HG03565 (cell line): ENCODE measurements around the gene KRTAP4-8.
"Not testable (repeated sequence)": the region's sequence is repeated elsewhere in the genome, so short reads cannot be mapped to it uniquely, and the experiment has no call there.

Experiments
- ATAC-seq: cut with Tn5 transposase; IDR thresholded peaks from one replicate; pipeline ENCODE4 v1.9.1; 2021; ENCODE audit warnings: mild to moderate bottlenecking, moderate library complexity; ENCODE audit not compliant: unreplicated experiment

The KRTAP4-8 gene

DNA sequence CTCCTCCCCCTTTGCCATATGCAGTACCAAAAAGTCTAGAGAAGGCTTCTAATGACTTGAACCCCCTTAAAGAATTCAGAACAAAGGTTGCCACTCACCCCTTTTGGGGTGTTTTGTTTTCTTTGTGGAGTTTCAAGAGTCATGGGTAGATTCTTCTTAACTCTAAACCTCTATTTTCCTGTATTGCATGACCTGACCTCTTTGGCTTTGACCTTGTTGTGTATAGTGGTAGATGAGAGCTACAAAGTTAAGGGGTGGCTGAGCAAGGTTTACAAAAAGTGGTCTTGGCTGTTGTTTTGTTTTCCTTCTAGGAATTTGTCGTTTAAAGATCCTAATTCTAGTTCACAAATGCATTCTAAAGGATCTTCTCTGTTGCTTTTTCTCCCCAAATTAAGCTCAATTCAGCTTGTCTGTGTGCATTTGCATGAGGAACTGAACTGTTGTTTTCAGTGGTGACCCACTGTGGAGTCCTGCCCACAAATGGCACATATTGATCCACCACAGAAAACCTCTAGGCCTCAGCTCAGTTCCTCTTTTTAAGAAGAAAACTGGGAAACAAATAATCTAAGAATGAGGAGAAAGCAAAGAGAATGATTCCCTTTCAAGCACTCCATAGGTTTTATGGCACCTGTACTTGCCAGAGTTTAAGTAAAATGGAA is 10.9 kb upstream of the KRTAP4-8 start:
- ATAC-seq: not testable (repeated sequence)

DNA sequence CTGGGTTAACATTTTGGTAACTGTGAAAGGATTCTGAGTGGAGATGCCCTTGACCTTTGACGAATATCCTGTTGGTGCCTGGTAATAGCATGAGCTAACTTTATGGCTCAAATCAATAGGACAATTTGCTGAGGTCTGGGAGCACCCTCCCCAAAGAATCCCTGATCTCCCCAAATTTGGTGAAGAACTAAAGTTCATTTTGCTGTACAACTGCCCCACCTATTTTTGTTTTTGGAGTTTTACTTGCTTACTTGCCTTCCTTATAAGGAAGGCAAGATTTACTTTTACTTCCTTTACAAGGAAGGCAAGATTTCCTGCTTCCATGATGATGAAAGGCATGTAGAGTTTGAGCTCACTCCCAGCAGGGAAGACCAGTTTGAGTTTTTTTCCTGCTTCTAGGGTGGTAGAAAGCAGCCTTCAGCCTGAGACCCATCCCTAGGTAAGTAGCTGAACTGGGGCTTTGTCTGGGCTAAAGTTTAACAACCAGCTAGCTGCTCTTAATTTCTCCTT is 10.1 kb upstream of the KRTAP4-8 start:
- ATAC-seq: no peak

DNA sequence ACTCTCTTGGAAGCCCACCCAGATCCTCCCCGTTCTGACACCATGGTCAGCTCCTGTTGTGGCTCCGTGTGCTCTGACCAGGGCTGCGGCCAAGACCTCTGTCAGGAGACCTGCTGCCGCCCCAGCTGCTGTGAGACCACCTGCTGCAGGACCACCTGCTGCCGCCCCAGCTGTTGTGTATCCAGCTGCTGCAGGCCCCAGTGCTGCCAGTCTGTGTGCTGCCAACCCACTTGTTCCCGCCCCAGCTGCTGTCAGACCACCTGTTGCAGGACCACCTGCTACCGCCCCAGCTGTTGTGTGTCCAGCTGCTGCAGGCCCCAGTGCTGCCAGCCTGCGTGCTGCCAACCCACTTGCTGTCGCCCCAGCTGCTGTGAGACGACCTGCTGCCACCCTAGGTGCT is 7.4 kb upstream of the KRTAP4-8 start, which contains the start of gene KRTAP4-9:
Gene KRTAP4-9, plus strand, starts transcription at position 43 of the 400 bp plus-strand sequence. Its CDS starts 0 bp downstream, at position 43.
- ATAC-seq: not testable (repeated sequence)

DNA sequence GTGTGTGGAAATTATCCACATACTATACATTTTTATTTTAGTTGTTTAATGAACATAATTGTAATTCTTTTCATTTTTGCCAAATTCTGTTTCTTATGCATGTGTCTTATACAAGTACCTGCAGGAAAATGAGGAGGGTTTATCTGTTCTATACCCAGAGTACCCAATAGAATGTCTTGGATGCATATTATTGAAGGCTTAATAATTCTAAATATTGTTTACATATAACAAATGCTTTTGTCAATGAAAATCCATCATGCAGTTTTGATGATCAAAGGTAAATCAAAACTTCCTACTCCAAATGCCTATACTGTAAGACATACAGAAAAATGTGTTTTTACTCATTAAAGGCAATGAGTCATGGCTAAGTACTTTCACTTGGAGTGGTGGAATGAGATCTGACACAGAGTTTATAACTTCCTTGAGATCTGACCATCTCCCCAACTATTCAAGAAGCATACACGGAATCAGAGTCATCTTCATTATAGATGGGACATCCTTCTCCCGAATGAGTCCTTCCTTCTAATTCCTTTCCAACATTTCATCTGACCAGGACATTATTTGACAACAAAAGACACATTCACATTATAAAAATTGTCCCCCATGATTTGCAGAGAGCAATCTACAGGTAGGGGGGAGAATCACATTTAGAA is 6.6 kb upstream of the KRTAP4-8 start:
- not testable (repeated sequence) for ATAC-seq

DNA sequence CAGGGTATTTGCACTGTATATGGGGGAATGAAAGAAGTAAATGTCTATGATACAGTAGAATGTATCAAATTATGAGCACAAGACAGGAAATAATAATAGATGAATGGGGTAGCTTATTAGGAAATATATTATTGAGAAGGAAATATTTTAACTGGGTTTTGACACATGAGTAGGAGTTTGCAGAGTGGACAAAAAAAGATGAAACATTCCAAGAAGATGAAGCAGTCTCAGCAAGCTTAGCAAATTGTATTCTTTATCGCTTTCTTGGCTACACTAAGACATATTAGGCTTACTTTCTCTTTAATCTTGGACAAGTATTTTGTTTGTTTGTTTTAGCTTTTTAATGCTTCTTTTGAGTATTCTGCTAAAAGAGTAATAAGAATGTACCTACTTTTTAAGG is 6.0 kb upstream of the KRTAP4-8 start:
- no peak for ATAC-seq

DNA sequence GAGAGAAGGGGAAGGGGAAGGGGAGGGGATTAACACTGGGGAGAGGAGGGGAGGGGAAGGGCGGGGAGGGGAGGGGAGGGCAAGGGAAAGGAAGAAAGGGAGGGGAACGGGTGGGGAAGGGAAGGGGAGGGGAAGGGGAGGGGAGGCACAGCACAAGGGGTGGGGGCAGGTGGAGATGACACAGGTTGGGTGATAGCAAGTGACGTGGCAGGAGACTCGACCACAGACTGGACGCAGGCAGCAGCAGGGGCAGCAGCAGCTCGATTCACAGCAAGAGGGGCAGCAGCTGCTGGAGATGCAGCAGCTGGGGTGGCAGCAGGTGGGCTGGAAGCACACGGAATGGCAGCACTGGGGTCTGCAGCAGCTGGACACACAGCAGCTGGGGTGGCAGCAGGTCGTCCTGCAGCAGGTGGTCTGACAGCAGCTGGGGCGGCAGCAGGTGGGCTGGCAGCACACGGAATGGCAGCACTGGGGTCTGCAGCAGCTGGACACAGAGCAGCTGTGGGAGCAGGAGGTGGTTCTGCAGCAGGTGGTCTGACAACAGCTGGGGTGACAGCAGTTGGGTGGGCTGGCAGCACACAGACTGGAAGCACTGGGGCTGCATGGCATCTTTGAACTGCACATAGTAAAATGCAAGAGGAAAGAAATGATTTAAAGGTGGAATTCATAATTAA is 3.8 kb upstream of the KRTAP4-8 start, which contains the start of gene KRTAP4-16:
Gene KRTAP4-16, minus strand, starts transcription at position 624 of the 674 bp plus-strand sequence. Its CDS starts 0 bp downstream, at position 624.
- ATAC-seq: no peak

DNA sequence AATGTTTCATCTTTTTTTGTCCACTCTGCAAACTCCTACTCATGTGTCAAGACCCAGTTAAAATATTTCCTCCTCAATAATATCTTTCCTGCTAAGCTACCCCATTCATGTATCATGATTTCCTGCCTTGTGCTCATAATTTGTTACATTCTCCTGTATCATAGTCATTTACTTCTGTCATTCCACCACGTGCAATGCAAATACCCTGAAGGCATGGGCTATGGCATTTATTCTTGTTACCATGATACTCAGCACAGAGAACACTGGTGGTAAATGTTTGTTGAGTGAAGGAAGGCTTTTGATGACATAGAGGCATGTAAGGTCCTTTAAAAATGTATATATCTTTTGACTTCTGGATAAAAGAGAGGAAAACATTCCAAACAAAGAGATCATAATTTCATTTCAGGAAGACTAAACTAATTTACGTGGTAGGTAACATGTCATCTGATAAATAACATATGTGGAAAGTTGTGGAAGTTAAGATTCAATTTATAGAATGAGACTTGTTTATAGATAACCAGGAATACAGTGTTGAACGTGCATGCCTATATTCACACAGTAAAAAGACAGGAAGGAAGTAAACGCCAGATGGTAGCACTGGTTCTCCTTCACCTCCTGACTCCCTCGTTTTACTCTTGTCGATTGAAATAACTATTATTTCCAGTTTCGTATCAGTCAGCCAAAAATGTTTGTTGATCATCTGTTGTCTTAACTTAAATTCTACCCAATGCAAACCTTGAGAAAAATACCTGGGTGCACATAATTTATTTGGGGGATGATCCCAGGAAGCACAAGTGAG is 1.9 kb upstream of the KRTAP4-8 start:
- not testable (repeated sequence) for ATAC-seq

DNA sequence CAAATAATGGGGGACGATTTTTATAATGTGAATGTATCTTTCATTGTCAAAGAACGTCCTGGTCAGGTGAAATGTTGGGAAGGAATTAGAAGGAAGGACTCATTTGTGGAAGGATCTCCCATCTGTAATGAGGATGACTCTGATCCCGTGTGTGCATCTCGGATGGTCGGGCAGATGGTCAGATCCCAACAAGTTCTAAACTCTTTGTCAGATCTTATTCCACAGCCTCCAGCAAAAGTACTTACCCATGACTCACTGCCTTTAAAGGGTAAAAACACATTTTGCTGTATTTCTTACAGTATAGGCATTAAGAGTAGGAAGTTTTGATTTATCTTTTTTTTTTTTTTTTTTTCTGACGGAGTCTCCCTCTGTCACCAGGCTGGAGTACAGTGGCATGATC is 539 bp upstream of the KRTAP4-8 start:
- no peak for ATAC-seq

DNA sequence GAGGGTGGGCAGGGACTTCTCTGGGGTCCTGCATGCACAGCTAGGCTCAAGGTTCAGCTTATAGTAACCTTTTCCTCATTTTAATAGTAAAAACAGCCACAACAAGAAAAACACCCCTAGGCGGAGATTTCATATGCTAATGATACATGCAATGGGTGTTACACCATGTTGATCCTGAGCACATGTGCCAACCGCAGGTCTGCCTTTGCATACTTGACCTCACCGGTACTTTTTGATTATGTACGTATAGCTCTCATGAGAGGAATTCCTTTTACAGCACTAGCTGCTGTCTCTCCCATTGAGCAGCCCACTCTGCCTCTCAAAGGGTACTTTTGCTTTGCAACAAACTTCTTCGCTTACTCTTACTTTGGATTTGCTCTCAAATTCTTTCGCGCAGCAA is 1.9 kb downstream of the KRTAP4-8 start:
- ATAC-seq: no peak

DNA sequence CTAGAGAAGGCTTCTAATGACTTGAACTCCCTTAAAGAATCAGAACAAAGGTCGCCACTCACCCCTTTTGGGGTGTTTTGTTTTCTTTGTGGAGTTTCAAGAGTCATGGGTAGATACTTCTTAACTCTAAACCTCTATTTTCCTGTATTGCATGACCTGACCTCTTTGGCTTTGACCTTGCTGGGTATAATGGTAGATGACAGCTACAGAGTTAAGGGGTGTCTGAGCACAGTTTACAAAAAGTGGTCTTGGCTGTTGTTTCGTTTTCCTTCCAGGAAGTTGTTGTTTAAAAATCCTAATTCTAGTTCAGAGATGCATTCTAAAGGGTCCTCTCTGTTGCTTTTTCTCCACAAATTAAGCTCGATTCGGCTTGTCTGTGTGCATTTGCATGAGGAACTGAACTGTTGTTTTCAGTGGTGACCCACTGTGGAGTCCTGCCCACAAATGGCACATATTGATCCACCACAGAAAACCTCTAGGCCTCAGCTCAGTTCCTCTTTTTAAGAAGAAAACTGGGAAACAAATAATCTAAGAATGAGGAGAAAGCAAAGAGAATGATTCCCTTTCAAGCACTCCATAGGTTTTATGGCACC is 9.1 kb downstream of the KRTAP4-8 start:
- not testable (repeated sequence) for ATAC-seq

DNA sequence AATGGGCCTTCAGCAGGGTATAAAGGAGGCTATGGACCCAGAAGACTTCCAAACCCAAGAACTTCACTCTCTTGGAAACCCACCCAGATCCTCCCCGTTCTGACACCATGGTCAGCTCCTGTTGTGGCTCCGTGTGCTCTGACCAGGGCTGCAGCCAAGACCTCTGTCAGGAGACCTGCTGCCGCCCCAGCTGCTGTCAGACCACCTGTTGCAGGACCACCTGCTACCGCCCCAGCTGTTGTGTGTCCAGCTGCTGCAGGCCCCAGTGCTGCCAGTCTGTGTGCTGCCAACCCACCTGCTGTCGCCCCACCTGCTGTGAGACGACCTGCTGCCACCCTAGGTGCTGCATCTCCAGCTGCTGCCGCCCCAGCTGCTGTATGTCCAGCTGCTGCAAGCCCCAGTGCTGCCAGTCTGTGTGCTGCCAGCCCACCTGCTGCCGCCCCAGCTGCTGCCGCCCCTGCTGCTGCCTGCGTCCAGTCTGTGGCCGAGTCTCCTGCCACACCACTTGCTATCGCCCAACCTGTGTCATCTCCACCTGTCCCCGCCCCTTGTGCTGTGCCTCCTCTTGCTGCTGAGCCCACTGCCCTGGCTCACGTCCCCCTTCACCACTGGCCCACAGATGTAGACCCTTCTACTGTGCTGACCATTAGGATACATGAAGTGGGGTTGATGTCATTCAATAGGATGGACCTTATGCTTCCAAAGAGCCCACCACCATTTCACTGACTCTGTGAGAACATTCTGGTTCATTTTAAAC is 13.7 kb downstream of the KRTAP4-8 start, which contains the start of gene KRTAP4-7:
Gene KRTAP4-7, plus strand, starts transcription at position 51 of the 757 bp plus-strand sequence. Its CDS starts 57 bp downstream, at position 108.
- not testable (repeated sequence) for ATAC-seq

DNA sequence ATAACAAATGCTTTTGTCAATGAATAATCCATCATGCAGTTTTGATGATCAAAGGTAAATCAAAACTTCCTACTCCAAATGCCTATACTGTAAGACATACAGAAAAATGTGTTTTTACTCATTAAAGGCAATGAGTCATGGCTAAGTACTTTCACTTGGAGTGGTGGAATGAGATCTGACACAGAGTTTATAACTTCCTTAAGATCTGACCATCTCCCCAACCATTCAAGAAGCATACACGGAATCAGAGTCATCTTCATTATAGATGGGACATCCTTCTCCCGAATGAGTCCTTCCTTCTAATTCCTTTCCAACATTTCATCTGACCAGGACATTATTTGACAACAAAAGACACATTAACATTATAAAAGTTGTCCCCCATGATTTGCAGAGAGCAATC is 14.5 kb downstream of the KRTAP4-8 start:
- ATAC-seq: not testable (repeated sequence)

DNA sequence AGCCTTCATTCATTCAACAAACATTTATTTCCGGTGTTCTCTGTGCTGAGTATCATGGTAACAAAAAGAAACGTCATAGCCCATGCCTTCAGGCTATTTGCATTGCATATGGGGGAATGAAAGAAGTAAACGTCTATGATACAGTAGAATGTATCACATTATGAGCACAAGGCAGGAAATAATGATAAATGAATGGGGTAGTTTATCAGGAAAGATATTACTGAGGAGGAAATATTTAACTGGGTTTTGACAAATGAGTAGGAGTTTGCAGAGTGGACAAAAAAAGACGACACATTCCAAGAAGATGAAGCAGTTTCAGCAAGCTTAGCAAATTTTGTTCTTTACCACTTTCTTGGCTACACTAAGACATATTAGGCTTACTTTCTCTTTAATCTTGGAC is 15.3 kb downstream of the KRTAP4-8 start:
- ATAC-seq: no peak

DNA sequence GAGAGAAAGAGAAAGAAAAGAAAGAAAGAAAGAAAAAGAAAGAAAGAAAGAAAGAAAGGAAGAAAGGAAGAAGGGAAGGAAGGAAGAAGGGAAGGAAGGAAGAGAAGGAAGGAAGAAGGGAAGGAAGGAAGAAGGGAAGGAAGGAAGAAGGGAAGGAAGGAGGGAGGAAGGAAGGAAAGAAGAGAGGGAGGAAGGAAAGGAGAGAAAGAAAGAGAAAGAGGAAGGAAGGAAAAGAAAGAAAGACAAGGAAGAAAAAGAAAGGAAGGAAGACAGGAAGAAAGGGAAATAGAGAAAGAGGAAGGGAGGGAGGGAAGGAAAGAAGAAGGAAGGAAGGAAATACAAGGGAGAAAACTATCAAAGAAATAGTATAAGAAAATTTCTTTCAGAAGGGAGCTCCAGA is 21.2 kb downstream of the KRTAP4-8 start:
- ATAC-seq: no peak

DNA sequence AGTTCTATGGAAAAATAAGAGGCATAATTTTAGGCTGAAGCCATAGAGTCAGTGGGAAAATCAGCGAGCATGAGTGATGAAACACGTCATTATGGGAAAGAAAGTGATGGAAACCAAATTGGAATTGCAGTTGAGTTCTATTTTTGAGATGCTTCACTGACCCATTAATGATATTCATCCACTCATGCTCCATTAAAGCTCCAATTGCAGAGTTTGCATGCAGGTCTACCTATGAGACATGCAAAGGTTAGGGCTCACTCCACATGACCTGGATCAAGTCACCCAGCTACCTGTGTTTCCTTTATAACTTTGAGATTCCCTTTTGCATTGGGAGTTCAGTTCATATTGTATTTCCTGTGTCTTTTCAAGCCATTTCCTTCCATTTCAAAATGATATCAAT is 24.3 kb downstream of the KRTAP4-8 start:
- ATAC-seq: no peak

DNA sequence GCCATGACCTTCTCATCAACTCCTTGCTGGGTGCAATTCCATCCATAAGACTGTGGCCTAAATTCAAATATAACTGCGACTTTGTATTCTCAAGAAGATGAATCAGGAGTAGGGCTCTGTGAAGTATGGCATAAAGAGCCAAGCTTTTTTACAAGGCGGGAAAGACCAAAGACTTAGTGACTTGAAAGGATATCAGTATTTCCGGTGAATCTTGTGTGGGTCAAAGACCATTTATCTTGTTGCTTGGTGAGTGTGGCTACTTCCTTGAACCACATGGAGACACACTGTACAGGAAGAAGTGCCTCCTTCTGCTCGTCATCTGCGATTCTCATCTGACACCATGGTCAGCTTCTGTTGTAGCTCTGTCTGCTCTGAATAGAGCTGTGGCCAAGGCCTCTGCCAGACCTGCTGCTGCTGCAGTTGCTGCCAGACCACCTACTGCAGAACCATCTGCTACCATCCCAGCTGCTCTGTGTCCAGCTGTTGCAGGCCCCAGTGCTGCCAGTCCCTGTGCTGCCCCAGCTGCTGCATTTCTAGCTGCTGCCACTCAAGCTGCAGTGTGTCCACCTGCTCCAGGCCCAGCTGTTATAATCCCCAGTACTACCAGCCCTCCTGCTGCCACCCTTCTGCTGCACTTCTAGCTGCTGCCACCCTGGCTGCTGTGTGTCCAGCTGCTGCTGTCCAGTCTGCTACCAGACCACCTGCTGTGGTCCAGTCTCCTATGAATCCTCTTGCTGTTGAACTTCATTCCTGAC is 26.2 kb downstream of the KRTAP4-8 start:
- no peak for ATAC-seq

DNA sequence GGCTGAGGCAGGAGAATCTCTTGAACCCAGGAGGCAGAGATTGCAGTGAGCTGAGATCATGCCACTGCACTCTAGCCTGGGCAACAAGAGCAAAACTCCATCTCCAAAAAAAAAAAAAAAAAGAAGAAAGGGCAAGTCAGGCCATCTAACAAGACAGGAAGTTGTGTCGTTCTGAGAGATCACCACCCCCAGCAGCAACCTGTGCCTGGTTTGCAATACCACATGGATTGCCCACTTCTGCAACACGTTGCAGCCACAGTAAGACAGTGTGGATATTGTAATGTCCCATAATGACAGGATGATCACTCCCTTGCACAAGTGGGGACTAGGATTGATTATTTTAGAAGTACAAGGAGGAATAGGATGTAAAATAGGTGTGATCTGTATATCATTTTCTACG is 28.9 kb downstream of the KRTAP4-8 start:
- ATAC-seq: no peak

DNA sequence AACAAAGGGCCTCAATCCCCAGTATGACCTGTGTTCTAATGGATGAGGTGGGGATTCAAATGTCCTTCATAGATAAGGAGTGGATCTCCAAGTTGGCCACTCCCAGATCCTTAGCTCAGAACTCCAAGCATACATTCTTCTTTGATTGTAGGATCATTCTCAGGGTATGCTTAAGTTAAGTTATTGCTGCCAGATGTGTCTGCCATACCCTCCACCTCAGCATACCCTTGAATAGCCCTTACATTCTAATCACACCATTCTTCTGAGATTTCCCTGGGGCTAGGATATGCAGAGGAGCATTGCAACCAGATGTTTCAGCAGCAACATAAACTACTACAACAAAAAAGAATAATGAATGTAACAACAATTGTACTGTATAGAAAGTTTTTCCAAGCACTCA is 30.7 kb downstream of the KRTAP4-8 start:
- no peak for ATAC-seq
